ENCODE data around the gene GIT2.

- no peak for TF ChIP-seq POLR2A (IDR thresholded peaks at IDR 0.05; ENCODE audit: low read depth)
- TF ChIP-seq, protein P1, sequence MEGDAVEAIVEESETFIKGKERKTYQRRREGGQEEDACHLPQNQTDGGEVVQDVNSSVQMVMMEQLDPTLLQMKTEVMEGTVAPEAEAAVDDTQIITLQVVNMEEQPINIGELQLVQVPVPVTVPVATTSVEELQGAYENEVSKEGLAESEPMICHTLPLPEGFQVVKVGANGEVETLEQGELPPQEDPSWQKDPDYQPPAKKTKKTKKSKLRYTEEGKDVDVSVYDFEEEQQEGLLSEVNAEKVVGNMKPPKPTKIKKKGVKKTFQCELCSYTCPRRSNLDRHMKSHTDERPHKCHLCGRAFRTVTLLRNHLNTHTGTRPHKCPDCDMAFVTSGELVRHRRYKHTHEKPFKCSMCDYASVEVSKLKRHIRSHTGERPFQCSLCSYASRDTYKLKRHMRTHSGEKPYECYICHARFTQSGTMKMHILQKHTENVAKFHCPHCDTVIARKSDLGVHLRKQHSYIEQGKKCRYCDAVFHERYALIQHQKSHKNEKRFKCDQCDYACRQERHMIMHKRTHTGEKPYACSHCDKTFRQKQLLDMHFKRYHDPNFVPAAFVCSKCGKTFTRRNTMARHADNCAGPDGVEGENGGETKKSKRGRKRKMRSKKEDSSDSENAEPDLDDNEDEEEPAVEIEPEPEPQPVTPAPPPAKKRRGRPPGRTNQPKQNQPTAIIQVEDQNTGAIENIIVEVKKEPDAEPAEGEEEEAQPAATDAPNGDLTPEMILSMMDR (IDR thresholded peaks at IDR 0.05) = no peak
These were observed 51.4 kb downstream of the GIT2 start for GRCh38 chr12:109944561-109945359.

All from esophagus muscularis mucosa (tissue), 3 donors.